ENCODE results near the gene CARMIL3.

DNA sequence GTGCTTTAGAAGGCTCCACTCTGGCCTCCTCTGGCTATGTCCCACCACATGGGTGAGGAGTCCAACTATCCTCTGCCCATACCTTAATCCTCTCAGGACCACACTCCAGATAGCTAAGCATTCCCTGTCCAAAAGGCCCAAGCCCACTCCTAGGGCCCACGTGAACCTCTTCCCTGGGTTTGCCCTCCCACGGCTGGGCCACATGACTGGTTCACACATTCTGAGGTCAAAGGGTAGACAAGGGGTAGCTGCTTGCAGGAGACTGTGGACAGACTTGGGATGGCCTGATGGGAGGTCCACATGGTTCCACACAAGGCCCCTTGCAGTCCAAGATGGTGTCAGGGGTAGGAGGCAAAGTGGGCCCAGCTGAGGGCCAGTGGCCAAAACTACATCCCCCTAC is 36.3 kb downstream of the CARMIL3 start:
- TF ChIP-seq, protein P1, sequence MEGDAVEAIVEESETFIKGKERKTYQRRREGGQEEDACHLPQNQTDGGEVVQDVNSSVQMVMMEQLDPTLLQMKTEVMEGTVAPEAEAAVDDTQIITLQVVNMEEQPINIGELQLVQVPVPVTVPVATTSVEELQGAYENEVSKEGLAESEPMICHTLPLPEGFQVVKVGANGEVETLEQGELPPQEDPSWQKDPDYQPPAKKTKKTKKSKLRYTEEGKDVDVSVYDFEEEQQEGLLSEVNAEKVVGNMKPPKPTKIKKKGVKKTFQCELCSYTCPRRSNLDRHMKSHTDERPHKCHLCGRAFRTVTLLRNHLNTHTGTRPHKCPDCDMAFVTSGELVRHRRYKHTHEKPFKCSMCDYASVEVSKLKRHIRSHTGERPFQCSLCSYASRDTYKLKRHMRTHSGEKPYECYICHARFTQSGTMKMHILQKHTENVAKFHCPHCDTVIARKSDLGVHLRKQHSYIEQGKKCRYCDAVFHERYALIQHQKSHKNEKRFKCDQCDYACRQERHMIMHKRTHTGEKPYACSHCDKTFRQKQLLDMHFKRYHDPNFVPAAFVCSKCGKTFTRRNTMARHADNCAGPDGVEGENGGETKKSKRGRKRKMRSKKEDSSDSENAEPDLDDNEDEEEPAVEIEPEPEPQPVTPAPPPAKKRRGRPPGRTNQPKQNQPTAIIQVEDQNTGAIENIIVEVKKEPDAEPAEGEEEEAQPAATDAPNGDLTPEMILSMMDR (IDR thresholded peaks at IDR 0.05; ENCODE audit: insufficient read depth, low read length): no peak
- TF ChIP-seq, protein P2, sequence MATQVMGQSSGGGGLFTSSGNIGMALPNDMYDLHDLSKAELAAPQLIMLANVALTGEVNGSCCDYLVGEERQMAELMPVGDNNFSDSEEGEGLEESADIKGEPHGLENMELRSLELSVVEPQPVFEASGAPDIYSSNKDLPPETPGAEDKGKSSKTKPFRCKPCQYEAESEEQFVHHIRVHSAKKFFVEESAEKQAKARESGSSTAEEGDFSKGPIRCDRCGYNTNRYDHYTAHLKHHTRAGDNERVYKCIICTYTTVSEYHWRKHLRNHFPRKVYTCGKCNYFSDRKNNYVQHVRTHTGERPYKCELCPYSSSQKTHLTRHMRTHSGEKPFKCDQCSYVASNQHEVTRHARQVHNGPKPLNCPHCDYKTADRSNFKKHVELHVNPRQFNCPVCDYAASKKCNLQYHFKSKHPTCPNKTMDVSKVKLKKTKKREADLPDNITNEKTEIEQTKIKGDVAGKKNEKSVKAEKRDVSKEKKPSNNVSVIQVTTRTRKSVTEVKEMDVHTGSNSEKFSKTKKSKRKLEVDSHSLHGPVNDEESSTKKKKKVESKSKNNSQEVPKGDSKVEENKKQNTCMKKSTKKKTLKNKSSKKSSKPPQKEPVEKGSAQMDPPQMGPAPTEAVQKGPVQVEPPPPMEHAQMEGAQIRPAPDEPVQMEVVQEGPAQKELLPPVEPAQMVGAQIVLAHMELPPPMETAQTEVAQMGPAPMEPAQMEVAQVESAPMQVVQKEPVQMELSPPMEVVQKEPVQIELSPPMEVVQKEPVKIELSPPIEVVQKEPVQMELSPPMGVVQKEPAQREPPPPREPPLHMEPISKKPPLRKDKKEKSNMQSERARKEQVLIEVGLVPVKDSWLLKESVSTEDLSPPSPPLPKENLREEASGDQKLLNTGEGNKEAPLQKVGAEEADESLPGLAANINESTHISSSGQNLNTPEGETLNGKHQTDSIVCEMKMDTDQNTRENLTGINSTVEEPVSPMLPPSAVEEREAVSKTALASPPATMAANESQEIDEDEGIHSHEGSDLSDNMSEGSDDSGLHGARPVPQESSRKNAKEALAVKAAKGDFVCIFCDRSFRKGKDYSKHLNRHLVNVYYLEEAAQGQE (IDR thresholded peaks at IDR 0.05; ENCODE audit: insufficient replicate concordance, low read depth): no peak
- TF ChIP-seq GABPA (IDR thresholded peaks at IDR 0.05; ENCODE audit: low read depth): no peak
